ENCODE data around the gene CLIC3. TPM values are rescaled to one million over a fixed set of nuclear protein-coding genes. Genes with fewer than 3 reads are reported as not detected.

The CLIC3 gene
- total RNA-seq, 3 donors from 2014 or later (not counting 1 experiment from before 2014, with no cell fraction given) = 144 to 286 (median 161) TPM

GRCh38 chr9:136950656-136951276 is 45.6 kb downstream of the CLIC3 start:
- TF ChIP-seq CTCF (IDR thresholded peaks at IDR 0.05) = no peak
- H3K9me3 ChIP-seq (ENCODE audit: control insufficient read depth, insufficient read depth, low read length) = no peaks in the 10 kb centered on the region
- intact Hi-C loops (cut with micrococcal nuclease) = no loop called here
- no peaks in the 10 kb centered on the region for H3K9me3 Mint-ChIP-seq
- H3K27me3 ChIP-seq (ENCODE audit: control insufficient read depth, insufficient read depth, low read length) = no peaks in the 10 kb centered on the region
- ATAC-seq (no peak), DNase-seq (no peak)
- peak overlapping the region; percentile 75 for H3K4me3 ChIP-seq (ENCODE audit: low read length)
- no peaks in the 10 kb centered on the region for H3K36me3 Mint-ChIP-seq
- H3K4me1 Mint-ChIP-seq = peaks cover 0 to 35% of the 10 kb centered on the region in 2 donors
- H3K27ac Mint-ChIP-seq = peak overlapping the region; percentile 81 to 92
- WGBS (ENCODE audit: insufficient coverage) = 60% methylated on average over 8 of the region's 9 CpGs
- H3K27ac ChIP-seq (ENCODE audit: low read length) = peak overlapping the region; percentile 83
- H3K27me3 Mint-ChIP-seq (ENCODE audit: low read depth in 2 of 2) = no peaks in the 10 kb centered on the region
- H3K4me3 Mint-ChIP-seq = peak overlapping the region; percentile 47
- no peaks in the 10 kb centered on the region for H3K36me3 ChIP-seq (ENCODE audit: control insufficient read depth, insufficient read depth, low read length)
- peaks cover 49% of the 10 kb centered on the region for H3K4me1 ChIP-seq (ENCODE audit: control insufficient read depth, insufficient read depth, low read length)

GRCh38 chr9:136949817-136950655 is 46.3 kb downstream of the CLIC3 start:
- Histone ChIP-seq H3K27me3 (ENCODE audit: control insufficient read depth, insufficient read depth, low read length) (no peaks in the 10 kb centered on the region), H3K9me3 (ENCODE audit: control insufficient read depth, insufficient read depth, low read length) (no peaks in the 10 kb centered on the region), H3K4me1 (ENCODE audit: control insufficient read depth, insufficient read depth, low read length) (peaks cover 50% of the 10 kb centered on the region), H3K36me3 (ENCODE audit: control insufficient read depth, insufficient read depth, low read length) (no peaks in the 10 kb centered on the region), H3K4me3 (ENCODE audit: low read length) (peak overlapping the region; percentile 75), H3K27ac (ENCODE audit: low read length) (peak overlapping the region; percentile 83)
- DNase-seq = peak; percentile 97
- H3K4me1 Mint-ChIP-seq = peaks cover 1 to 34% of the 10 kb centered on the region in 2 donors
- no peaks in the 10 kb centered on the region for H3K27me3 Mint-ChIP-seq (ENCODE audit: low read depth in 2 of 2)
- intact Hi-C loops (cut with micrococcal nuclease) = loop anchor here (2.0 kb wide), 2 partner anchors 43 to 85 kb away; partner anchors contain the start of gene PAXX
- ATAC-seq = peak; percentile 95 to 96 (median 95)
- TF ChIP-seq CTCF (IDR thresholded peaks at IDR 0.05) = peak; percentile 28
- peak overlapping the region; percentile 93 for H3K4me3 Mint-ChIP-seq
- WGBS (ENCODE audit: insufficient coverage) = 8% methylated on average over 63 of the region's 63 CpGs
- no peaks in the 10 kb centered on the region for H3K9me3 Mint-ChIP-seq
- H3K36me3 Mint-ChIP-seq = no peaks in the 10 kb centered on the region
- H3K27ac Mint-ChIP-seq = peak overlapping the region; percentile 81 to 92

- Histone ChIP-seq H3K4me3 (ENCODE audit: low read length) (peak overlapping the region; percentile 75), H3K4me1 (ENCODE audit: control insufficient read depth, insufficient read depth, low read length) (peaks cover 53% of the 10 kb centered on the region), H3K27me3 (ENCODE audit: control insufficient read depth, insufficient read depth, low read length) (no peaks in the 10 kb centered on the region), H3K9me3 (ENCODE audit: control insufficient read depth, insufficient read depth, low read length) (no peaks in the 10 kb centered on the region), H3K27ac (ENCODE audit: low read length) (peak overlapping the region; percentile 83), H3K36me3 (ENCODE audit: control insufficient read depth, insufficient read depth, low read length) (no peaks in the 10 kb centered on the region)
- Mint-ChIP-seq H3K4me3 (peak overlapping the region; percentile 85), H3K27ac (peak overlapping the region; percentile 81 to 92), H3K9me3 (no peaks in the 10 kb centered on the region), H3K27me3 (ENCODE audit: low read depth in 2 of 2) (no peaks in the 10 kb centered on the region), H3K4me1 (peaks cover 7 to 33% of the 10 kb centered on the region in 2 donors), H3K36me3 (no peaks in the 10 kb centered on the region)
- TF ChIP-seq CTCF (IDR thresholded peaks at IDR 0.05) = no peak
- intact Hi-C loops (cut with micrococcal nuclease) = loop anchor here (2.0 kb wide), 2 partner anchors 43 to 85 kb away; partner anchors contain the start of gene PAXX
- 17% methylated on average over 16 of the region's 22 CpGs for whole genome bisulfite sequencing (ENCODE audit: insufficient coverage)
- DNase-seq (no peak), ATAC-seq (no peak)
Observed at GRCh38 chr9:136949239-136949816, 47.0 kb downstream of the CLIC3 start.
